Ectodermal cell (in vitro differentiated cells): ENCODE data around the gene UBASH3A.

Experiments
- H3K27ac ChIP-seq: 2 replicates; pipeline ENCODE4 v1.7.0; 2013; ENCODE audit warnings: mild to moderate bottlenecking, low read depth, low read length; ENCODE audit not compliant: insufficient read depth, poor library complexity, severe bottlenecking
- H3K27me3 ChIP-seq: 2 replicates; pipeline ENCODE4 v1.7.0; 2013; ENCODE audit warnings: mild to moderate bottlenecking, low read length; ENCODE audit not compliant: insufficient read depth, control insufficient read depth, poor library complexity, severe bottlenecking
- H3K36me3 ChIP-seq: one replicate; pipeline ENCODE4 v1.7.0; 2013; ENCODE audit warnings: low read length; ENCODE audit not compliant: control insufficient read depth, insufficient read depth
- H3K4me1 ChIP-seq: one replicate; pipeline ENCODE4 v1.7.0; 2013; ENCODE audit warnings: low read length; ENCODE audit not compliant: control insufficient read depth, insufficient read depth
- H3K4me3 ChIP-seq: 2 replicates; pipeline ENCODE4 v1.7.0; 2013; ENCODE audit warnings: low read depth, low read length, control low read depth; ENCODE audit not compliant: insufficient read depth
- H3K9me3 ChIP-seq: 2 replicates; pipeline ENCODE4 v1.7.0; 2013; ENCODE audit warnings: mild to moderate bottlenecking, low read length, moderate library complexity; ENCODE audit not compliant: control insufficient read depth
- WGBS, 2 experiments: methylation state at CpG; one replicate each; pipeline ENCODE4 v1.1.7; 2013; ENCODE audit warnings: missing lambda C conversion rate in 2 of 2; 5-methylcytosine and 5-hydroxymethylcytosine counted together

UBASH3A gene

GRCh38 chr21:42417533-42417932 is 13.8 kb downstream of the UBASH3A start:
- Histone ChIP-seq H3K27ac (no peak overlapping the region), H3K9me3 (no peaks in the 10 kb centered on the region), H3K4me1 (peaks cover 3% of the 10 kb centered on the region), H3K36me3 (no peaks in the 10 kb centered on the region), H3K4me3 (no peak overlapping the region), H3K27me3 (no peaks in the 10 kb centered on the region)
- WGBS, 2 experiments = 93% methylated on average over 6 of the region's 6 CpGs

GRCh38 chr21:42418886-42419285 is 15.2 kb downstream of the UBASH3A start:
- 77 to 88% methylated on average over 2 of the region's 4 CpGs for WGBS, 2 experiments
- Histone ChIP-seq H3K9me3 (no peaks in the 10 kb centered on the region), H3K4me3 (no peak overlapping the region), H3K36me3 (no peaks in the 10 kb centered on the region), H3K4me1 (peaks cover 3% of the 10 kb centered on the region), H3K27ac (no peak overlapping the region), H3K27me3 (no peaks in the 10 kb centered on the region)

GRCh38 chr21:42419845-42420244 is 16.1 kb downstream of the UBASH3A start:
- Histone ChIP-seq H3K36me3 (no peaks in the 10 kb centered on the region), H3K27me3 (no peaks in the 10 kb centered on the region), H3K9me3 (no peaks in the 10 kb centered on the region), H3K27ac (no peak overlapping the region), H3K4me1 (peaks cover 3% of the 10 kb centered on the region), H3K4me3 (no peak overlapping the region)
- WGBS, 2 experiments = 93 to 94% methylated on average over 6 of the region's 6 CpGs

DNA sequence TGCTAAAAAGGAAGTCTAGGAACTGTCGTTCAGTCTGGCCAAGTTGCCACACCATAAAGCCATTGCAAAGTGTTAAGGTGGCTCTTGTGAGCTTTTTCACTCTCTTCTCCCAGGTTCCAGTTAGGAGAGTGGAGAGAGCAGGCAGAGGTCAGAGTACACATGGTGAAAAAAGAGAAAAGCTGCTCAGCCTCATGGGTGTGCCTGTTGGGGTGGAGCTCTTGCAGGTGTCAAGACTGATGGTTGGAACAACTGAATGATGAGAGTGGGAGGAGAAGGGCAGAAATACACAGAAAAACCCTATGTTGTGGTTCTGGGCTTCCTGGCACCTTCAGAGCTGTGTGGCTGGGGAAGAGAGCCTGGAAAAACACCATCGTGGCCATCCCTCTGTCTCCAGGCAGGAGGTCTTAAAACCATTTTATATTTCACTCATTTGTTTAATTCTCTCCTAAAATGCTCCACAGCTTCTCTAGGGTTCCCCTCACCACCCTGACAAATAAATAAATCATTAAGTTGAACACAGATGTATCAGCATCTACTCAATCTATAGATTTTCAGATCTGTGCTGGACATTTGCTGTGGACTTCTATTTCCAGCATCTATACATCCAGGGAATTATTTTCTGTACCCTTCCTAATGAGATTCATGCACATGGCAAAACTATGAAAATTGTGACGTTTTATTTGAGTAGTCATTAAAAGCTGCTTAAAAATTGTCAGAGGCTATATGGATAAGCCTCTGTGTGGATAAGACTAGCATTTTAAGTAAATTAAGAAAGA is 17.5 kb downstream of the UBASH3A start:
- no peaks in the 10 kb centered on the region for H3K4me1 ChIP-seq
- H3K9me3 ChIP-seq = no peaks in the 10 kb centered on the region
- WGBS, 2 experiments = 87 to 94% methylated on average over 3 of the region's 3 CpGs
- H3K27ac ChIP-seq = no peak overlapping the region
- H3K4me3 ChIP-seq = no peak overlapping the region
- no peaks in the 10 kb centered on the region for H3K36me3 ChIP-seq
- H3K27me3 ChIP-seq = no peaks in the 10 kb centered on the region

DNA sequence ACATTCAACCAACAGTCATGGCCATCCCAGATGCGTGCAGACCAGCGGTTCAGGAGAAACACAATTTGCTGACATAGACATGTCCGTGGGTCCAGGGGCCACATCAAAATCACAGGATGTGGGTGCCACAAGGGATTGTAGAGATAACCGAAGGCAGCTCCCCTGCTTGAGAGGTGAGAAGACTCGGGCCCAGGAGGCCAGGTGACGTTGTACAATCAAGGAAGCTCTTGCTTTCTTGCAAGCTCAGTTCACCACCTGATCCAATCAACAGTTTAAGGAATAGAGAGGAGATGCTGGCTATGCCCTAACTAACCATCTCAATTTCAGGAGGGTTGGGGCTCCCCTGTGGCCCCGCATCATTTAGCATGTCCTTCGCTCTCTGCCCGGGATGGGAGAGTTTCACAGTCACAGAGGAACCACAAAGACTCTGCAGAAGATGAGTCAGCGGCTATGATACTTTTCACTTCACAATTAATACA is 19.5 kb downstream of the UBASH3A start:
- H3K36me3 ChIP-seq = no peaks in the 10 kb centered on the region
- H3K27ac ChIP-seq = no peak overlapping the region
- H3K9me3 ChIP-seq = no peaks in the 10 kb centered on the region
- 86 to 89% methylated on average over 10 of the region's 10 CpGs for WGBS, 2 experiments
- no peaks in the 10 kb centered on the region for H3K27me3 ChIP-seq
- H3K4me1 ChIP-seq = no peaks in the 10 kb centered on the region
- H3K4me3 ChIP-seq = no peak overlapping the region

DNA sequence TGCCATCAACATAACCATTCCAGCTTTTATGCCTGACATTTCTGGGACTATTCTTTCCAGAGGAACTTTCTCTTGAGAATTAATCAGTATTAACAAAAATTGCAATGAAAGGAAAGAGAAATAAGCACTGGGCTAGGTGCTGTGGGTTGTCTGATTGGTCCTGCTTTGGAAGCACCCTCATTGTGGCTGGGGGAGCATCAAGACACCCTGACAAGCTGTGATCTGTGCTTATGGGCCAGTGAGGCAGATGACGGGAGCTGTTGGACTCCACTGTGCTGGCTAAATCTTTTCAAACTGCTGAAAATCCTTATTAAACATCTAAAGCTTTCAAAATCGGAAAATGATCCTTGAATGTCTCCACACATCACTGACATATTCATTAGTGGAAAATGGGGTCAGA is 20.0 kb downstream of the UBASH3A start:
- WGBS, 2 experiments = 92% methylated on average over 2 of the region's 2 CpGs
- H3K4me3 ChIP-seq = no peak overlapping the region
- H3K4me1 ChIP-seq = no peaks in the 10 kb centered on the region
- H3K27ac ChIP-seq = no peak overlapping the region
- H3K36me3 ChIP-seq = no peaks in the 10 kb centered on the region
- H3K9me3 ChIP-seq = no peaks in the 10 kb centered on the region
- H3K27me3 ChIP-seq = no peaks in the 10 kb centered on the region

DNA sequence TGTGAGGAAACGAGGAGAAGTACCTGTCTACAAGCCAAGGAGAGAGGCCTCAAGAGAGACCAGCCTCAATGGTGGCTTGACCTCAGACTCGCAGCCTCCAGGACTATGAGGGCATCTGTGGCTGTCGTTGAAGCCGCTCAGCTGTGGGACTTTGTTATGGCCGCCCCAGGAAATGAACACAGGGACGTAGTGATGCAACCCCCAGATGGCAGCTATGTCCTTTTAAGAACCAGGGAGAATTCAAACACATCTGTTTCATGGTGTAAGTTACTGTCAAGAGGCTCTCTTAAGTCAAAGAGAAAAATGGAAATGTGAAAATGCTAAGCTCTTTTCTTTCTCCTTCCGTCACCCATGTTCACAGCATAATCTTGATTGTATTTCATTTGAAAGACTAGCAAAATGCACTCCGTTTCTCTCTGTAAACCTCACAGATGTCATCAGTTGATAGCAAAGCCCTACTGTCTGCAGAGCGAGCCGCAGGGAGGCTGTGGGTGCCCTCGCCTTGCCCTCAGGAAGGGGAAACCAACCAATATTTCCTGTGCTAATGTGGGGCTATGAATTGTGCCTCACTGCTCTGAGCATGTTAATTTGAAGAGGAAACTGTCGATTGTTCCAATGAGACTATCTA is 21.3 kb downstream of the UBASH3A start:
- H3K27me3 ChIP-seq = no peaks in the 10 kb centered on the region
- 90 to 93% methylated on average over 12 of the region's 12 CpGs for whole genome bisulfite sequencing, 2 experiments
- no peak overlapping the region for H3K27ac ChIP-seq

DNA sequence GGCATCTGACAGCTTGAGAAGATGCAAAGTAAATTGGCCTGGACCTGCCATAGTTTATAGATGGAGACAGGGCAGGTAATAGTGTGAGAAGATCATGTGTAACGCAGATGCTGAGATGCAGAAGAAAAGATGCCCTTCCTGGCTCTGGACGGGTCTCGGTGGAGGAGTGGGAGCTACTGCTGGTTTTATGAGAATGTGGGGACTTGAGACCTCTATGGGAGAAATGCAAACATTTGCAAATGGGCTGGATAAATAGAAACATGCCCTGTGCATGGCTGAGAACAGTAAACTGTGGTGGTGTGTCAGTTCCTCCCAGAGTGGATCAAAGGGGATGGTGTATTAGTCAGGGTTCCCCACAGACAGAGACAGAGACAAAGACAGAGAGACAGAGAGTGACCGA is 21.9 kb downstream of the UBASH3A start:
- Histone ChIP-seq H3K27me3 (no peaks in the 10 kb centered on the region), H3K9me3 (no peaks in the 10 kb centered on the region), H3K4me3 (no peak overlapping the region), H3K36me3 (no peaks in the 10 kb centered on the region), H3K4me1 (no peaks in the 10 kb centered on the region), H3K27ac (no peak overlapping the region)
- WGBS, 2 experiments = 91 to 92% methylated on average over 4 of the region's 4 CpGs

More for the DNA sequence above, 21.3 kb downstream of the UBASH3A start:
- Histone ChIP-seq H3K4me1 (no peaks in the 10 kb centered on the region), H3K9me3 (no peaks in the 10 kb centered on the region), H3K36me3 (no peaks in the 10 kb centered on the region), H3K4me3 (no peak overlapping the region)

- Histone ChIP-seq H3K9me3 (no peaks in the 10 kb centered on the region), H3K4me3 (no peak overlapping the region), H3K27me3 (no peaks in the 10 kb centered on the region), H3K36me3 (no peaks in the 10 kb centered on the region), H3K27ac (no peak overlapping the region), H3K4me1 (no peaks in the 10 kb centered on the region)
- WGBS, 2 experiments = 87 to 88% methylated on average over 7 of the region's 7 CpGs
Observed at GRCh38 chr21:42426424-42426823, 22.7 kb downstream of the UBASH3A start.

- Histone ChIP-seq H3K4me3 (no peak overlapping the region), H3K4me1 (no peaks in the 10 kb centered on the region), H3K9me3 (no peaks in the 10 kb centered on the region), H3K27me3 (no peaks in the 10 kb centered on the region), H3K36me3 (no peaks in the 10 kb centered on the region), H3K27ac (no peak overlapping the region)
- WGBS, 2 experiments = 88% methylated on average over 10 of the region's 10 CpGs
Observed at GRCh38 chr21:42426876-42427480, 23.3 kb downstream of the UBASH3A start.
